DOHH2 (cell line): ENCODE results near the gene CDKAL1.

ENCODE experiments used
- EZH2phosphoT487 ChIP-seq: fragments of 200-600 bp; sonication (generic); IDR thresholded peaks from 2 replicates; pipeline ENCODE4 v1.6.1; 2017; ENCODE audit warnings: borderline replicate concordance, mild to moderate bottlenecking, antibody characterized with exemption, low read length, moderate library complexity, mixed read lengths
- TF ChIP-seq, protein P1 (sequence below): fragments of 200-600 bp; sonication (generic); IDR thresholded peaks from one replicate; pipeline ENCODE4 v1.5.1; 2014; ENCODE audit warnings: antibody characterized with exemption, mild to moderate bottlenecking, low read depth, low read length; ENCODE audit not compliant: poor library complexity, severe bottlenecking

DNA sequence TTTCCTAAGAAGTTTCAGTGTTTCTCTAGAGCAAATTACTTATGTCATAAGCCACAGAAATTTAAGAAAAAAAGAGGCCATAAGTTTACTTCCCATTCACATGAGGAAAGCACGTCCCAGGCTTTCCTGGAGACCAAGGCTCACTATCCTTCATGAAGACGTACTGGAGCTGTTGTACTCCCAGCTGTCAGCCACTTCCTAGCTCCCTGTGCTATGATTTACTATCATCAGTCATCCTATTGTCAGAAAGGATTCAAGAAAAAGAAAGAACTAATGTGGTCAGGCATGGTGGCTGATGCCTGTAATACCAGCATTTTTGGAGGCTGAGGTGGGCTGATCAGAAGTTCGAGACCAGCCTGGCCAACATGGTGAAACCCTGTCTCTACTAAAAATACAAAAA is 721.9 kb downstream of the CDKAL1 start:
- TF ChIP-seq EZH2phosphoT487 = no peak
- TF ChIP-seq, protein P1, sequence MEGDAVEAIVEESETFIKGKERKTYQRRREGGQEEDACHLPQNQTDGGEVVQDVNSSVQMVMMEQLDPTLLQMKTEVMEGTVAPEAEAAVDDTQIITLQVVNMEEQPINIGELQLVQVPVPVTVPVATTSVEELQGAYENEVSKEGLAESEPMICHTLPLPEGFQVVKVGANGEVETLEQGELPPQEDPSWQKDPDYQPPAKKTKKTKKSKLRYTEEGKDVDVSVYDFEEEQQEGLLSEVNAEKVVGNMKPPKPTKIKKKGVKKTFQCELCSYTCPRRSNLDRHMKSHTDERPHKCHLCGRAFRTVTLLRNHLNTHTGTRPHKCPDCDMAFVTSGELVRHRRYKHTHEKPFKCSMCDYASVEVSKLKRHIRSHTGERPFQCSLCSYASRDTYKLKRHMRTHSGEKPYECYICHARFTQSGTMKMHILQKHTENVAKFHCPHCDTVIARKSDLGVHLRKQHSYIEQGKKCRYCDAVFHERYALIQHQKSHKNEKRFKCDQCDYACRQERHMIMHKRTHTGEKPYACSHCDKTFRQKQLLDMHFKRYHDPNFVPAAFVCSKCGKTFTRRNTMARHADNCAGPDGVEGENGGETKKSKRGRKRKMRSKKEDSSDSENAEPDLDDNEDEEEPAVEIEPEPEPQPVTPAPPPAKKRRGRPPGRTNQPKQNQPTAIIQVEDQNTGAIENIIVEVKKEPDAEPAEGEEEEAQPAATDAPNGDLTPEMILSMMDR = no peak
